Astrocyte of the hippocampus (primary cell): Measurements from ENCODE around the gene PHLDB3.
"Not testable (repeated sequence)": the region's sequence is repeated elsewhere in the genome, so short reads cannot be mapped to it uniquely, and the experiment has no call there.

Source experiments
- DNase-seq: peaks from one replicate; pipeline ENCODE4 v3.0.0; 2011; ENCODE audit warnings: low read depth, low spot score

The PHLDB3 gene

DNA sequence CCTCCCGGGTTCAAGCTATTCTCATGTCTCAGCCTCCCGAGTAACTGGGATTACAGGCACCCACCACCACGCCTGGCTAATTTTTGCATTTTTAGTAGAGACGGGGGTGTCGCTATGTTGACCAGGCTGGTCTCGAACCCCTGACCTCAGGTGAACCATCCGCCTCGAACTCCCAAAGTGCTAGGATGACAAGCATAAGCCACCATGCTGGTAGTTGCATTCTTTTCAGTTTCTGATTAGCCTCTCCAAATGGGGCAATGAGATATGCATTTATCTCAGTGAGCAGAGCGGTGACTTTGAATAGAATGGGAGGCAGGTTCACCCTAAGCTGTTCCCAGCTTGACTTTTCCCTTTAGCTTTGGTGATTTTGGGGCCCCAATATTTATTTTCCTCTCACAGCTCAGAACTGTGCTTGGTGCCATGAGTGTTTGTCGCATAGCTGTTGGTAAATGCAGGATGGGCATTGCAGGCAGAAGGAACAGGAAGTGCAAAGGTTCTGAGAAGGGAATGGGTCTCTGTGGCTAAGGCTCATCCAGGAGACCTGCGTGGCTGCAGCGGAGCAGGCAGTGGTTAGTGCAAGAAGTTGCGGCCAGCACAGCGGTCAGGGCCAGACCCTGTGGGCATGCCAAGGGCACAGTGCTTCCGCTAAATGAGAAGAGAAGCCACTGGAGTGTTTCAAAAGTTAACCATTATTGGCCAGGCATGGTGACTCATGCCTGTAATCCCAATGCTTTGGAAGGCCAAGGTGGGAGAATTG is 59.8 kb downstream of the PHLDB3 start:
- DNase-seq = no peak

DNA sequence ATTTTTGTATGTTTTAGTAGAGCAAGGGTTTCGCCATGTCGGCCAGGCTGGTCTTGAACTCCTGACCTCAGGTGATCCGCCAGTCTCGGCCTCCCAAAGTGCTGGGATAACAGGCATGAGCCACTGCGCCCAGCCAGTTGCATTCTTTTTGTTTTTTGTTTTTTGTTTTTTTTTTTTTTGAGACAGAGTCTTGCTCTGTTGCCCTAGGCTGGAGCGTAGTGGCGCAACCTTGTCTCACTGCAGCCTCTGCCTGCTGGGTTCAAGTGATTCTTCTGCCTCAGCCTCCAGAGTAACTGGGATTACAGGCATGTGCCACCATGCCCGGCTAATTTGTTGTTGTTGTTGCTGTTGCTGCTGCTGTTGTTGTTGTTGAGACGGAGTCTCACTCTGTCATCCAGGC is 60.5 kb downstream of the PHLDB3 start:
- not testable (repeated sequence) for DNase-seq

- no peak for DNase-seq
Measured at GRCh38 chr19:43441716-43442115, 62.8 kb downstream of the PHLDB3 start.

DNA sequence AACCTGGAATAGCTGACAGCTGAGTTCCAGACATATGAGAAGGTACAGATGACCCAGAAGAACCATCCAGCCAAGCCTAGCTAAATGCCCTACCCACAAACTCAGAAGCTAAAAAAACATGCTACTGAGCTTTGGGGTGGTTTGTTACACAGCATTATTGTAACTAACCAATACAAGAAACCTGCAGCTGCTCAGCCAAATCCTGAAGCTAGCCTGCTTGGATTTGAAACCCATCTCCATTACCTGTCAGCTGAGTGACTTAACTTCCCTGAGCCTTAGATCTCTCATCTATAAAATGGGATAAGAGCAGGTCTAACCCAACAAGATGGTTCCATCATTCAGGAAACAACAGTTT is 64.9 kb downstream of the PHLDB3 start:
- DNase-seq = no peak

GRCh38 chr19:43439032-43439708 is 65.4 kb downstream of the PHLDB3 start:
- DNase-seq = no peak

GRCh38 chr19:43438291-43439031 is 66.1 kb downstream of the PHLDB3 start:
- DNase-seq = no peak

- no peak for DNase-seq
Measured at GRCh38 chr19:43437712-43438111, 66.8 kb downstream of the PHLDB3 start.

DNA sequence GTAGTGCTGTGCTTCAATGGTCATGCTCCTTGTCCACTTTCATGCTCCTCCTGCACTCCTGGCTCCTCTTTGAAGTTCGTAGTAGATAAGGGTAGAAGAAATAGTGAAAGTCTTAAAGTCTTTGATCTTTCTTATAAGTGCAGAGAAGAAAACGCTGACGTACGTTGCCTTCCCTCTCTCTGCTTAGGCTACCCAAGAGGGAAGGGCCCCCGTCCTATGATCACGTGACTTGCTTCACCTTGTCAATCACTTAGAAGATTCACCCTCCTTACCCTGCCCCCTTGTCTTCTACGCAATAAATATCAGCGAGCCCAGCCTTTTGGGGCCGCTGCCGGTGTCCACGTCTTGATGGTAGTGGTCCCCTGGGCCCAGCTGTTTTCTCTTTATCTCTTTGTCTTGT is 67.3 kb downstream of the PHLDB3 start:
- not testable (repeated sequence) for DNase-seq

- no peak for DNase-seq
Measured at GRCh38 chr19:43435775-43436174, 68.8 kb downstream of the PHLDB3 start.

GRCh38 chr19:43433689-43434088 is 70.9 kb downstream of the PHLDB3 start:
- no peak for DNase-seq

DNA sequence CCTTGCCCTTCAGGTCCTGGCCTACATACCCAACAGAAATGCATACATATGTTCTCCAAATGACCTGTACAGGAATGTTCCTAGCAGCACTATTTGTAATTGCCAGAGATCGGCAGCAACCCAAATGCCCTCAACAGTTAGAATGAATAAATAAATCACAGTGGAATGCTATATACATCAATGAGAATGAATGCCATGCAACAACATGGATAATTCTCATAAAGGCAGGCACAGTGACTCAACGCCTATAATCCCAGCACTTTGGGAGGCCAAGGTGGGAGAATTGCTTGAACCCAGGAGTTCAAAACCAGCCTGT is 71.2 kb downstream of the PHLDB3 start:
- DNase-seq = no peak

DNA sequence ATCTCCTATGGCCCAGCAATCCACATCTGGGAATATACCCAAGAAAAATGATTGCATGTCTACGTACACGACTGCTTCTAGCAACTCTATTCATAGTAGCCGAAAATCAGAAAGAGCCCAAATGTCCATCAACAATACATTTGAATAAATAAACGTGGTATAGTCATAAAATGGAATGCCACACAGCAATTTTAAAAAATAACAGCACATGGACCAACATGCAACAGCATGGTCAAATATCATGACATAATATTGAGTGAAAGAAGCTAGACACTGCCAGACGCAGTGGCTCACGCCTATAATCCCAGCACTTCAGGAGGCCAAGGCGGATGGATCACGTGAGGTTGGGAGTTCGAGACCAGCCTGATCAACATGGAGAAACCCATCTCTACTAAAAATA is 73.6 kb downstream of the PHLDB3 start:
- DNase-seq = no peak

DNA sequence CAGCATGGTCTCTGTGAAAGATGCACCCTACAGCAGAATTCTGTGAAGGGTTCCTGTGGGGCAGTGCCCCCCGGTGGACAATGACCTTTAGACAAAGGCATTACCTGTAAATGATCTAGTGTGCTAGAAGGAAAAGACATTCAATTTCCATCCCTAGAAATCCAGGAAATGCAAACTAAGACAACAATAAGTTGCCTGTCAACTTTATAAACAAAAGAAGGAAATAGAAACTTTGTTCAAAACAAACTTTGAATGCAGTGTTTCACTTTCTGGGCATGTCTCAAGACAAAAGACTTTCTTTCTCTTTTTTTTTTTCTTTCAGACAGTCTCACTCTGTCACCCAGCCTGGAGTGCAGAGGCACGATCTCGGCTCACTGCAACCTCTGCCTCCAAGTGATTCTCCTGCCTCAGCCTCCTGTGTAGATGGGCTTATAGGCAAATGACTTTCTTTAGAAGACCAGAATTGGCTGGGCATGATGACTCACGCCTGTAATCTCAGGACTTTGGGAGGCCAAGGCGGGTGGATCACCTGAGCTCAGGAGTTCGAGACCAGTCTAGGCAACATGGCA is 74.3 kb downstream of the PHLDB3 start:
- DNase-seq = no peak

- DNase-seq = no peak
Measured at GRCh38 chr19:43429395-43429794, 75.2 kb downstream of the PHLDB3 start.

DNA sequence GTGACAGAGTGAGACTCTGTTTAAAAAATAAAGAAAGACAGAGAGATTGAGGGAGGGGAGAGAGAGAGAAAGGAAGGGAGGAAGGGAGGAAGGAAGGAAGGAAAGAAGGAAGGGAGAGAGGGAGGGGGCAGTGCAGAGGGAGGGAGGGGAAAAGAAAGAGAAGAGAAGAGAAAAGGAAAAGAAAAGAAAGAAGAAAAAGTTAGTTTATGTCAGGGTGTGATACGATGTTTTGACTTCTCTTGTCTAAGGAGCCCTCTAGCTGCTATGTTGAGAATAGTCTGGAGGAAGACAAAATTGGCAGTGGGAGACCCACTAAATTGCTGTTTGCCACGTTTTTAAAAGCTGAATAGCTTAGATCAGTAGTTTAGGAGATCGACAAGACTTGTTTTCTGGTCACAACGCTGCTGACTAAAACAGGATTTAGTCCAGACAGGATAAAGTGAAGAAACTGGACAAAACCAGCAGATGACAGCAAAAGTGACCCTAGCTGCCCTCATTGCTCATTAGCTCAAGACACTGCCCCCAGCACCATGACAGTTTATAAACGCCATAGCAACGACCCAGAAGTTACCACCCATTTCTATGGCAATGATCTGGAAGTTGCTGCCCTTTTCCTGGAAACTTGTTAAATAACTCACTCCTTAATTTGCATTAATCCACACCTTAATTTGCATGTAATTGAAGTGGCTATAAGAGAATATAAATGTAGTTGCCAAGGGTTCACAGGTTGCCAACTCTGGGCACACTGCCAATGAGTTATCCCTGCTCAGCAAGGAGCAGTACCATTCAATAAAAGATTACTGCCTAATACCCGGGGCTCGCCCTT is 78.8 kb downstream of the PHLDB3 start:
- DNase-seq = peak; percentile 71
